NB4 (cell line): ENCODE data around the gene LEFTY1.

Source experiments
- POLR2A ChIP-seq: IDR thresholded peaks from 2 replicates; pipeline ENCODE4 v1.6.1; 2011; ENCODE audit warnings: mild to moderate bottlenecking; ENCODE audit not compliant: insufficient read length; ENCODE audit errors: extremely low read depth
- TF ChIP-seq, protein P1 (sequence below): IDR thresholded peaks from one replicate; pipeline ENCODE4 v1.5.1; 2012; ENCODE audit warnings: low read depth, low read length

DNA sequence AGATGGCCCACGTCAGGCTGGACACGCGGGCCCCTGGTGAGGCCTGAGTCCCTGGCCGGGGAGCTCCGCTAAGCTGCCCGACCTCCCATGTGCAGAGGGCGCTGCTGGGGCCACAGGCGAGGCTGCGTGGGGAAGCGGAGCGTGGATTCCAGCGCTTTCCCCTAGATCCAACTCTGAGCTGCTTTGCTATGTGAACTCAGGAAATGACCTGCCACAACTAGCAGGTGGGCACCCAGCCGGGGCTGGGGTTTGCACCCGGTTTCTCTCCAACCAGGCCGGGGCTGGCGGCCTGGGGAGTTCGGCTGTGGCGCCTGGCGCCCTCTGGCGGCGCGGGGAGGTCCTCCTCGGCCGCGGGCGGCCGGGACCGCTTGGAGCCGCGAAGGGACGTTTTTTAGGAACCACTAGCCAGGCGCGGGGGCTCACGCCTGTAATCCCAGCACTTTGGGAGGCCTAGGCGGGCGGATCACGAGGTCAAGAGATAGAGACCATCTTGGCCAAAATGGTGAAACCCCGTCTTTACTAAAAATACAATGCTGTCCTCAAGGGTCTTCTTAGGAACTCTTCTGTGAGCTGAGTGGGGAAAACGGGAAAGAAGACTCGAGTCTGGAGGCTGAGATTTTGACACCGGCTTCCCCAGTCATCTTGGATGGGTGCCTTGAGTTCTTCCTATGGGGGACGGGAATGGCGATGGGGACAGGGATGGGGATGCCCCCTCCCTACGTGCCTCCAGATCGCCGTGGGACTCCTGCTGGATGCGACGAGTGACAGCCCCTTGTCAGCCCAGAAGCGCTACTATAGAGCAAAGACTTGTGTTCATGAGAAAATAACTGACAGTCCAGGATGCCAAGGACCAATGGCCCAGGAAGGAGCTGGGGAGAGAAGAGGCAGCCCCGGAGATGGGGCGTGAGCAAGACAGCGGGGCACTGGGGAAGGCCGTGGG lies 22.5 kb upstream of the LEFTY1 start:
- no peak for TF ChIP-seq POLR2A
- TF ChIP-seq, protein P1, sequence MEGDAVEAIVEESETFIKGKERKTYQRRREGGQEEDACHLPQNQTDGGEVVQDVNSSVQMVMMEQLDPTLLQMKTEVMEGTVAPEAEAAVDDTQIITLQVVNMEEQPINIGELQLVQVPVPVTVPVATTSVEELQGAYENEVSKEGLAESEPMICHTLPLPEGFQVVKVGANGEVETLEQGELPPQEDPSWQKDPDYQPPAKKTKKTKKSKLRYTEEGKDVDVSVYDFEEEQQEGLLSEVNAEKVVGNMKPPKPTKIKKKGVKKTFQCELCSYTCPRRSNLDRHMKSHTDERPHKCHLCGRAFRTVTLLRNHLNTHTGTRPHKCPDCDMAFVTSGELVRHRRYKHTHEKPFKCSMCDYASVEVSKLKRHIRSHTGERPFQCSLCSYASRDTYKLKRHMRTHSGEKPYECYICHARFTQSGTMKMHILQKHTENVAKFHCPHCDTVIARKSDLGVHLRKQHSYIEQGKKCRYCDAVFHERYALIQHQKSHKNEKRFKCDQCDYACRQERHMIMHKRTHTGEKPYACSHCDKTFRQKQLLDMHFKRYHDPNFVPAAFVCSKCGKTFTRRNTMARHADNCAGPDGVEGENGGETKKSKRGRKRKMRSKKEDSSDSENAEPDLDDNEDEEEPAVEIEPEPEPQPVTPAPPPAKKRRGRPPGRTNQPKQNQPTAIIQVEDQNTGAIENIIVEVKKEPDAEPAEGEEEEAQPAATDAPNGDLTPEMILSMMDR: no peak
